Adrenal gland (tissue), 12 donors: ENCODE results near the gene KCNH3. TPM values are rescaled to one million over a fixed set of nuclear protein-coding genes. Genes with fewer than 3 reads are reported as not detected.

ENCODE experiments used
- DNase-seq, 7 donors: peaks; one replicate each; pipeline ENCODE4 v3.0.0-alpha.2; 2019 to 2020
- H3K27ac ChIP-seq, 5 donors: fragments of 200-600 bp; sonication (generic) in 4 of 5; 1 replicate in 3 of 5; 2 replicates in 2 of 5; pipeline versions ENCODE4 v1.5.1 to v1.8.0; 2016 to 2020; ENCODE audit warnings: mild to moderate bottlenecking in 1 of 5
- H3K27me3 ChIP-seq: fragments of 200-600 bp; 2 replicates; pipeline ENCODE4 v1.8.0; 2021
- H3K36me3 ChIP-seq, 2 donors: fragments of 200-600 bp; replicated peaks in 1 of 2; 1 replicate in 1 of 2; 2 replicates in 1 of 2; pipeline versions ENCODE4 v1.5.1 to v1.8.0; 2018 to 2022
- H3K4me1 ChIP-seq, 2 donors: fragments of 200-600 bp; replicated peaks in 1 of 2; 1 replicate in 1 of 2; 2 replicates in 1 of 2; pipeline versions ENCODE4 v1.5.1 to v1.8.0; 2018 to 2021
- H3K4me3 ChIP-seq, 4 donors: fragments of 200-600 bp; sonication (generic) in 3 of 4; one replicate each; pipeline ENCODE4 v1.5.1; 2016 to 2018
- H3K9me3 ChIP-seq, 3 donors: fragments of 200-600 bp; sonication (generic) in 1 of 3; replicated peaks in 1 of 3; 1 replicate in 2 of 3; 2 replicates in 1 of 3; pipeline versions ENCODE4 v1.5.1 to v1.8.0; 2016 to 2021
- POLR2A ChIP-seq, 2 donors: fragments of 450-650 bp; IDR thresholded peaks; one replicate each; pipeline ENCODE4 v1.6.1; 2017; ENCODE audit warnings: antibody characterized with exemption in 2 of 2, mild to moderate bottlenecking in 2 of 2, moderate library complexity in 1 of 2
- WGBS, 4 donors: extraction: QIAGEN DNeasy Blood & Tissue Kit in 2 of 4; methylation state at CpG; one replicate each; pipeline versions ENCODE4 v1.1.5 to v1.1.7; 2013 to 2017; 5-methylcytosine and 5-hydroxymethylcytosine counted together
- intact Hi-C, 2 donors: fragments of 100-400 bp; cut with DNase I; formaldehyde crosslinking; loops; one replicate each; pipeline versions ENCODE4 v1.14.1 to v1.15.0; 2022 to 2023
- polyA plus RNA-seq, 3 donors: library from polyadenylated mRNA; stranded (reverse); fragments of 200-250 nt in 2 of 3; fragments of 350-450 nt in 1 of 3; fragmentation: Illumina TruSeq in 1 of 3; extraction: RNeasy Lipid Tissue Mini Kit (QIAGEN cat#74804) in 1 of 3; gene quantifications; one replicate each; pipeline ENCODE4 v1.2.3, GENCODE V29; 2013 to 2014
- total RNA-seq, 9 donors: library from RNA; depleted of rRNA in 4 of 9; stranded (reverse); fragments of >200 nt in 4 of 9; fragments of 120-200 nt in 1 of 9; fragmentation: NEBNext Ultra II Directional in 1 of 9; extraction: Animal tissue kit (Norgen Biotek cat#: 25700) in 1 of 9; gene quantifications; one replicate each; pipeline versions ENCODE4 v1.1.0 to v1.2.4, GENCODE V29; 2013 to 2023
- TF ChIP-seq, protein P1 (sequence below), 6 experiments: fragments of 450-650 bp in 4 of 6; fragments of 200-600 bp in 2 of 6; sonication (generic) in 1 of 6; IDR thresholded peaks; 1 replicate in 5 of 6; 2 replicates in 1 of 6; pipeline versions ENCODE4 v1.5.1 to v1.8.0; 2016 to 2021; ENCODE audit warnings: antibody characterized with exemption in 6 of 6, mild to moderate bottlenecking in 2 of 6, moderate library complexity in 1 of 6
- donor health status: healthy with polysubstance abuse.
- donor health status: Bipolar disorder and iron deficiency.
- donor health status: DM: yes; HTN: yes; CAD: no.
- donor health status: DM: no; HTN: no; CAD: no.
- donor health status: DM: no; HTN: no; CAD: no.
- donor health status: DM: yes; HTN: yes; CAD: no.

KCNH3 gene
- total and polyA plus RNA-seq, 12 donors, result 0.07 to 18.9 (median 2.3) TPM

- TF ChIP-seq, protein P1, sequence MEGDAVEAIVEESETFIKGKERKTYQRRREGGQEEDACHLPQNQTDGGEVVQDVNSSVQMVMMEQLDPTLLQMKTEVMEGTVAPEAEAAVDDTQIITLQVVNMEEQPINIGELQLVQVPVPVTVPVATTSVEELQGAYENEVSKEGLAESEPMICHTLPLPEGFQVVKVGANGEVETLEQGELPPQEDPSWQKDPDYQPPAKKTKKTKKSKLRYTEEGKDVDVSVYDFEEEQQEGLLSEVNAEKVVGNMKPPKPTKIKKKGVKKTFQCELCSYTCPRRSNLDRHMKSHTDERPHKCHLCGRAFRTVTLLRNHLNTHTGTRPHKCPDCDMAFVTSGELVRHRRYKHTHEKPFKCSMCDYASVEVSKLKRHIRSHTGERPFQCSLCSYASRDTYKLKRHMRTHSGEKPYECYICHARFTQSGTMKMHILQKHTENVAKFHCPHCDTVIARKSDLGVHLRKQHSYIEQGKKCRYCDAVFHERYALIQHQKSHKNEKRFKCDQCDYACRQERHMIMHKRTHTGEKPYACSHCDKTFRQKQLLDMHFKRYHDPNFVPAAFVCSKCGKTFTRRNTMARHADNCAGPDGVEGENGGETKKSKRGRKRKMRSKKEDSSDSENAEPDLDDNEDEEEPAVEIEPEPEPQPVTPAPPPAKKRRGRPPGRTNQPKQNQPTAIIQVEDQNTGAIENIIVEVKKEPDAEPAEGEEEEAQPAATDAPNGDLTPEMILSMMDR (IDR thresholded peaks at IDR 0.05), result no peak
- TF ChIP-seq POLR2A (IDR thresholded peaks at IDR 0.05), result no peak
- H3K36me3 ChIP-seq, result no peaks in the 10 kb centered on the region
- intact Hi-C loops, result no loop called here
- DNase-seq, result peak in 1 of 7 donors; percentile 3
- peaks cover 13 to 16% of the 10 kb centered on the region in 2 donors for H3K4me1 ChIP-seq
- WGBS, 4 donors, result 88 to 91% (median 90%) methylated on average over 18 of the region's 18 CpGs
- H3K27me3 ChIP-seq, result no peaks in the 10 kb centered on the region
- H3K27ac ChIP-seq, result no peak overlapping the region
- H3K4me3 ChIP-seq, result no peak overlapping the region
- no peaks in the 10 kb centered on the region for H3K9me3 ChIP-seq
These were observed 2.5 kb downstream of the KCNH3 start for GRCh38 chr12:49541140-49541861.

DNA sequence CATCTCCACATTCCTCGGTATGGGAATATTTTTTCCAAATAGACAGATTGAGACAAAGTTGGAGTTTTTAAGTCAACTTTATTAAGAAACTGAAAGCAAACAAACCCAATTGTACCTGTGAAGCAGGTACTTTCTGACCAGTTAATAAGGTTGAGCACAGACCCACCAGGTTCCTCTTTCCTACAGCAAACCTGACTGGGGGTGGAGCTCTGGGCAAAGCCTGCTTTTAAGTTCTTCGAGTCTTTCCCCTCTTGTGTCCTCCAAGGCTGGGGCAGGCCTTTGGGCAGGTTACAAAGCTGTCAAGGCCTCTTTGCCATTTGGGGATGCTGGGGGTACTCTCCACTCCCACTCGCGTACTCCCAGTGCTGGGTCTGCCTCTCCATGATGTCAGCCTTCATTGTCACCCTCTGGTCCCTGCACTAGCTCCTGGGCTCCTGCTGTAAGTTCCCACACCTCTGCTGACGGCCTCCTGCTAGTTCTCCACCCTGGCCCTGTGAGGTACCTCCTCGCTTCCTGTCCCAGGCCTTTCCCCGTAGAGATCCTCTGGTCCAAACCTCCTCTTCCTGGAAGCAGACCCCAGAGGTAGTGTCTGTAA, 3.2 kb downstream of the KCNH3 start:
- H3K4me1 ChIP-seq, result peaks cover 13 to 16% of the 10 kb centered on the region in 2 donors
- no peaks in the 10 kb centered on the region for H3K9me3 ChIP-seq
- 83 to 91% (median 87%) methylated on average over 5 to 7 of the region's 7 CpGs for WGBS, 4 donors
- no peak overlapping the region for H3K4me3 ChIP-seq
- TF ChIP-seq POLR2A (IDR thresholded peaks at IDR 0.05), result no peak
- TF ChIP-seq, protein P1 (IDR thresholded peaks at IDR 0.05), result no peak
- no peaks in the 10 kb centered on the region for H3K27me3 ChIP-seq
- H3K27ac ChIP-seq, result no peak overlapping the region
- intact Hi-C loops, result no loop called here
- DNase-seq, result peak in 1 of 7 donors; percentile 5
- no peaks in the 10 kb centered on the region for H3K36me3 ChIP-seq

GRCh38 chr12:49542592-49543160, 3.8 kb downstream of the KCNH3 start:
- H3K27ac ChIP-seq, result no peak overlapping the region
- DNase-seq, result peak in 1 of 7 donors; percentile 3
- 93 to 99% (median 96%) methylated on average over 9 to 15 of the region's 15 CpGs for WGBS, 4 donors
- peaks cover 9 to 10% of the 10 kb centered on the region in 2 donors for H3K4me1 ChIP-seq
- H3K9me3 ChIP-seq, result no peaks in the 10 kb centered on the region
- TF ChIP-seq, protein P1 (IDR thresholded peaks at IDR 0.05), result no peak
- TF ChIP-seq POLR2A (IDR thresholded peaks at IDR 0.05), result no peak
- H3K4me3 ChIP-seq, result no peak overlapping the region
- H3K36me3 ChIP-seq, result no peaks in the 10 kb centered on the region
- intact Hi-C loops, result no loop called here
- no peaks in the 10 kb centered on the region for H3K27me3 ChIP-seq

DNA sequence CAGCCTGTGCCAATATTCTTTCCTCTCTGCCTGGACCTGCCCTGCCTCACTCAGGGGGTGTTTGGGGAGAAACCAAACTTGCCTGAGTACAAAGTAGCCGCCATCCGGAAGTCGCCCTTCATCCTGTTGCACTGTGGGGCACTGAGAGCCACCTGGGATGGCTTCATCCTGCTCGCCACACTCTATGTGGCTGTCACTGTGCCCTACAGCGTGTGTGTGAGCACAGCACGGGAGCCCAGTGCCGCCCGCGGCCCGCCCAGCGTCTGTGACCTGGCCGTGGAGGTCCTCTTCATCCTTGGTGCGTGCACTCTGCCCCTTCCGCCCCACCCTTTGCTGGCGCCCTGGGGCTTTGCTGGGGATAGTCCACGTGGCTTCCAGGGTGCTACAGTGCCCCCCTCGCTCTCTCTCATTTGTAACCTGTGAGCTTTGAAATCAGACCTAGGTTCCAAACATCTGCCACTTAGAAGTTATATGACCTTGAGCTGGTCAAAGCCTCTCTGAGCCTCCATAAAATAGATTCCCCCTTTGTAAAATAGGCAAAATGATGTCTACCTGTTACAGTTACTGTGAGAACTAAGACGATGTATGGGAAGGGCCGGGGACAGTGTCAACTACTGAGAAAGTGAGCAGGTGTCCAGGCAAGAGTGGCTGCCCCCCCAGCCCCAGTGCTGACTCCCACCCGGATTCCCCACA, 4.5 kb downstream of the KCNH3 start:
- no peaks in the 10 kb centered on the region for H3K36me3 ChIP-seq
- TF ChIP-seq, protein P1 (IDR thresholded peaks at IDR 0.05), result no peak
- no peak for TF ChIP-seq POLR2A (IDR thresholded peaks at IDR 0.05)
- no peak overlapping the region for H3K4me3 ChIP-seq
- WGBS, 4 donors, result 75 to 79% (median 78%) methylated on average over 10 to 20 of the region's 20 CpGs
- peaks cover 2 to 3% of the 10 kb centered on the region in 2 donors for H3K4me1 ChIP-seq
- intact Hi-C loops, result no loop called here
- peaks cover 1% of the 10 kb centered on the region for H3K27me3 ChIP-seq
- peak in 1 of 7 donors; percentile 8 for DNase-seq
- H3K27ac ChIP-seq, result no peak overlapping the region
- no peaks in the 10 kb centered on the region for H3K9me3 ChIP-seq
